ENCODE results near the gene FADD. TPM values are rescaled to one million over a fixed set of nuclear protein-coding genes. Genes with fewer than 3 reads are reported as not detected.
"Not testable (repeated sequence)": the region's sequence is repeated elsewhere in the genome, so short reads cannot be mapped to it uniquely, and the experiment has no call there.

Gene FADD
- total RNA-seq, 1 experiment from 2014 or later, result 40.2 TPM

DNA sequence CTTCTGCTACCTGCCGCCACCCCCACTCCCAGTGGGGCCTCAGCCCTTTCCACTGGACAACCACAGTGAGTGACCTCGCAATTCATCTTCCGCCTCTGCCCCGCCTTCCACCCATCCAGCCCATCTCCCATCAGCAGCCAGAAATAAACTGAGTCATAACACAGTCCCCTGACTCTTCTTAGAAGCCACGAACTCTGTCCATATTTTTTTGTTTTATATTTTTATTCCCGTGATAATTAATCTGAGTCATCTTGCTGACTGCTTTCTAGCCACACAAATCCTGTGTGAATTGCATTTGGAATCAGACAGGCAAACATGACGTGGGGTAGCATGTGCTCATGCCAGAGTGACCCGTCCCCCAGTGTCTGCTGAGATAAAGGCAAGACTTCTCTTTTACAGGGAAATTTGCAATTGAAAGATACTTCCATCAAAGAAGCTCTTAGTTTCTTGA is 7.0 kb downstream of the FADD start:
- no peak overlapping the region for H3K4me3 Mint-ChIP-seq (ENCODE audit: low read depth, unreplicated experiment)
- H3K4me1 Mint-ChIP-seq (ENCODE audit: low read depth, unreplicated experiment), result peaks cover 33% of the 10 kb centered on the region
- TF ChIP-seq, protein P1, sequence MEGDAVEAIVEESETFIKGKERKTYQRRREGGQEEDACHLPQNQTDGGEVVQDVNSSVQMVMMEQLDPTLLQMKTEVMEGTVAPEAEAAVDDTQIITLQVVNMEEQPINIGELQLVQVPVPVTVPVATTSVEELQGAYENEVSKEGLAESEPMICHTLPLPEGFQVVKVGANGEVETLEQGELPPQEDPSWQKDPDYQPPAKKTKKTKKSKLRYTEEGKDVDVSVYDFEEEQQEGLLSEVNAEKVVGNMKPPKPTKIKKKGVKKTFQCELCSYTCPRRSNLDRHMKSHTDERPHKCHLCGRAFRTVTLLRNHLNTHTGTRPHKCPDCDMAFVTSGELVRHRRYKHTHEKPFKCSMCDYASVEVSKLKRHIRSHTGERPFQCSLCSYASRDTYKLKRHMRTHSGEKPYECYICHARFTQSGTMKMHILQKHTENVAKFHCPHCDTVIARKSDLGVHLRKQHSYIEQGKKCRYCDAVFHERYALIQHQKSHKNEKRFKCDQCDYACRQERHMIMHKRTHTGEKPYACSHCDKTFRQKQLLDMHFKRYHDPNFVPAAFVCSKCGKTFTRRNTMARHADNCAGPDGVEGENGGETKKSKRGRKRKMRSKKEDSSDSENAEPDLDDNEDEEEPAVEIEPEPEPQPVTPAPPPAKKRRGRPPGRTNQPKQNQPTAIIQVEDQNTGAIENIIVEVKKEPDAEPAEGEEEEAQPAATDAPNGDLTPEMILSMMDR (IDR thresholded peaks at IDR 0.05; ENCODE audit: unreplicated experiment), result no peak
- H3K27ac Mint-ChIP-seq (ENCODE audit: unreplicated experiment), result no peak overlapping the region
- no peak for DNase-seq
- CTCF ChIA-PET, result no interaction called here
- H3K9me3 Mint-ChIP-seq (ENCODE audit: low read depth, unreplicated experiment), result no peaks in the 10 kb centered on the region
- BruUV-seq (replicated peaks), result no TSS peak
- no peaks in the 10 kb centered on the region for H3K27me3 Mint-ChIP-seq (ENCODE audit: unreplicated experiment)
- intact Hi-C loops (cut with micrococcal nuclease; ENCODE audit: unreplicated experiment), result no loop called here
- H3K36me3 Mint-ChIP-seq (ENCODE audit: insufficient read depth, unreplicated experiment), result peaks cover 41% of the 10 kb centered on the region

DNA sequence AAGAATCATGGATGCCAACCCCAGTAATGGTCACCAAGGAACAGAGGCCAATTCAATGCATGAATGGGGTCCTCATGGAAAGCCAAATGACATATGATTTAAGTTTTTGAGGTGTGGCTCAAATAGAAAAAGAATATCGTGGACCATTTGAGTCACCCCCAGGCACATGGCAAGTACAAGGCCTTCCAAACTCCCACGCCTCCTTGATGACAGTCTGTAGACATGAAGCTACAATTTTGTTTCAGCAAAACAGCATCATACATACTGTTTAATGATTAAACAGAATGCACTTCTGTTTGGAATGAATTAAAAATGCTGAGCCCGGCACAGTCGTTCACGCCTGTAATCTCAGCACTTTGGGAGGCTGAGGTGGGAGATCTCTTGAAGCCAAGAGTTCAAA is 7.4 kb downstream of the FADD start:
- peaks cover 37% of the 10 kb centered on the region for H3K36me3 Mint-ChIP-seq (ENCODE audit: insufficient read depth, unreplicated experiment)
- H3K27me3 Mint-ChIP-seq (ENCODE audit: unreplicated experiment), result no peaks in the 10 kb centered on the region
- no peak for DNase-seq
- H3K4me1 Mint-ChIP-seq (ENCODE audit: low read depth, unreplicated experiment), result peaks cover 28% of the 10 kb centered on the region
- CTCF ChIA-PET, result interaction anchor here (0.7 to 1.6 kb wide), 2 partner anchors 14 to 23 kb away, joined by 3 to 4 read pairs; no protein-coding TSS in a partner anchor
- intact Hi-C loops (cut with micrococcal nuclease; ENCODE audit: unreplicated experiment), result no loop called here
- BruUV-seq (replicated peaks), result no TSS peak
- TF ChIP-seq, protein P1 (IDR thresholded peaks at IDR 0.05; ENCODE audit: unreplicated experiment), result no peak
- H3K4me3 Mint-ChIP-seq (ENCODE audit: low read depth, unreplicated experiment), result no peak overlapping the region
- H3K9me3 Mint-ChIP-seq (ENCODE audit: low read depth, unreplicated experiment), result no peaks in the 10 kb centered on the region
- H3K27ac Mint-ChIP-seq (ENCODE audit: unreplicated experiment), result no peak overlapping the region

DNA sequence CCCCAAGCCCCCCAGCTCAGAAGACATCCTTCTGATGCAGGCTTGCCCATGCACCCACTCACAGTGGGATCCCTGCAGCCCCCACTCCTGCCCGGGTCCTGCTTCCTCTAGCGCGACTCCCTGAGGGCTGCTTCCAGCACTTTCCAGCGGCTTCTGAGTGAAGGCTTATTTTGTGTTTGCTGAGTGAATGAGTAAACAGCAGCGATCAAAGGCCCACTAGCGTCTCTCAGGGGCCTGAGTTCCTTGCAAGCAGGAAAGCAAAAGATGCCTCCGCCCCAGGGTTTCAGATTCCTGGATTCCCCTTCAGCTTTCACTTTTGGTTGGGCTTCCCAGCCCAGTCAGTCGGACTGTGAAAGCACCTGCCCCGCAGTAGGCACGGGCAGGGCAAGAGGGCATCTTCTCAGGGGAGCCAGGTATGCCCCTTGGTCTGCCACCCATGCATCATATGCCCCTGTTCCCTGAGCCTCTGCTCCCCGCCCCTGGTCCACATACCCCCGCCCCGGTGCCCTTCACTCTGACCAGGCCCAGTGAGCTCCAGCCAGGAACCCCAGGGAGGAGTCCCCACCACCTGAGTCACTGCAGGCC is 9.2 kb downstream of the FADD start:
- Mint-ChIP-seq H3K4me3 (ENCODE audit: low read depth, unreplicated experiment) (peak overlapping the region; percentile 34), H3K27me3 (ENCODE audit: unreplicated experiment) (no peaks in the 10 kb centered on the region), H3K27ac (ENCODE audit: unreplicated experiment) (peak overlapping the region; percentile 16), H3K9me3 (ENCODE audit: low read depth, unreplicated experiment) (no peaks in the 10 kb centered on the region), H3K4me1 (ENCODE audit: low read depth, unreplicated experiment) (peaks cover 22% of the 10 kb centered on the region), H3K36me3 (ENCODE audit: insufficient read depth, unreplicated experiment) (peaks cover 19% of the 10 kb centered on the region)
- TF ChIP-seq, protein P1 (IDR thresholded peaks at IDR 0.05; ENCODE audit: unreplicated experiment), result no peak
- CTCF ChIA-PET, result interaction anchor here (1.2 kb wide), 1 partner anchor 16 kb away, joined by 3 read pairs; no protein-coding TSS in a partner anchor
- BruUV-seq (replicated peaks), result no TSS peak
- peak; percentile 37 for DNase-seq
- intact Hi-C loops (cut with micrococcal nuclease; ENCODE audit: unreplicated experiment), result no loop called here

DNA sequence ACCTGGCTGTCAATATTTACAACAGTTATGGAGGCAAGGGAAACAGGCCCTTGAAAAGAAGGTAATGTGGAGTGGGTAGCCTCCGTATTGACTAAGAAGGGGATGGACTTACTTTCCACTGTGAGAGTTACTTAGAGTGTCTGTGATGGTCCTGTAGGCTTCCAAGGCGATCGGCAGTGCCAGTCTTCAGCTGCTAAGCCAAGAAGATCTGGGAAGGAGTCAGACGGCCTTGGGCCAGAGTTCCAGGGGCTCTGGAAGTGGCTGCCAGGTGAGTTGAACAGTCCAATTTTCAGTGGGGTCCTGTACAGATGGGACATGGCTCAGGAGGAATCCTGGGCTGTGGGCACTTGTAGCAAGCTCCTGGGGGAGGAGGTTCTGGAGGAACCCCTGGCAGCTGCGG is 14.3 kb downstream of the FADD start:
- H3K4me3 Mint-ChIP-seq (ENCODE audit: low read depth, unreplicated experiment); H3K27me3 Mint-ChIP-seq (ENCODE audit: unreplicated experiment); intact Hi-C loops (cut with micrococcal nuclease; ENCODE audit: unreplicated experiment); H3K36me3 Mint-ChIP-seq (ENCODE audit: insufficient read depth, unreplicated experiment); H3K27ac Mint-ChIP-seq (ENCODE audit: unreplicated experiment); CTCF ChIA-PET; H3K9me3 Mint-ChIP-seq (ENCODE audit: low read depth, unreplicated experiment); BruUV-seq (replicated peaks); DNase-seq: not testable (repeated sequence)
- H3K4me1 Mint-ChIP-seq (ENCODE audit: low read depth, unreplicated experiment), result peaks cover 11% of the 10 kb centered on the region

DNA sequence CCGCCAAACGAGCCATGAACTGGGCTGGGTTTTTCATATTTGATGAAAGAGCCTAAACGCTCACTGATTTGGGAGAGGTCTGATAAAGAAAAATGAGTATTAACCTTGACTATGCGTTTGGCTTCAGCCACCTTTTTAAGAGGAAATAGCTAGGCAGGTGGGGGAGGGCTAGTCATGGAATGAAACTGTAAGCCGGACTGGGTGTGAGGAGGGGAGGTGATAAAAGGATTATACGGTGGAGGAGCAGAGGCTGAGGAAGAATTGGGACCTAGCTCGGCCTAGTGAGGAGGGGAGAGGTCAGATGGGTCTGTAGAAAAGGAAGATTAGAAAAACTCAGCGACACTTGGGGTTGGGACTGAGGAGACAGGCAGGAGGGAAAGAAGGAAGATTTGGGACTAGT is 15.0 kb downstream of the FADD start:
- not testable (repeated sequence) for H3K9me3 Mint-ChIP-seq (ENCODE audit: low read depth, unreplicated experiment)

More for the DNA sequence above, 15.0 kb downstream of the FADD start:
- H3K4me1 Mint-ChIP-seq (ENCODE audit: low read depth, unreplicated experiment); H3K36me3 Mint-ChIP-seq (ENCODE audit: insufficient read depth, unreplicated experiment); CTCF ChIA-PET; intact Hi-C loops (cut with micrococcal nuclease; ENCODE audit: unreplicated experiment); BruUV-seq (replicated peaks); H3K27me3 Mint-ChIP-seq (ENCODE audit: unreplicated experiment); H3K4me3 Mint-ChIP-seq (ENCODE audit: low read depth, unreplicated experiment); DNase-seq: not testable (repeated sequence)
- peak overlapping the region; percentile 17 for H3K27ac Mint-ChIP-seq (ENCODE audit: unreplicated experiment)

Measured in Calu3 (cell line).